GM19324 (cell line): ENCODE measurements around the gene RPS24.
"Not testable (repeated sequence)": the region's sequence is repeated elsewhere in the genome, so short reads cannot be mapped to it uniquely, and the experiment has no call there.

Source experiments
- ATAC-seq: cut with Tn5 transposase; IDR thresholded peaks from one replicate; pipeline ENCODE4 v1.9.1; 2021; ENCODE audit warnings: mild to moderate bottlenecking, moderate library complexity; ENCODE audit not compliant: unreplicated experiment, low FRiP score

The RPS24 gene

DNA sequence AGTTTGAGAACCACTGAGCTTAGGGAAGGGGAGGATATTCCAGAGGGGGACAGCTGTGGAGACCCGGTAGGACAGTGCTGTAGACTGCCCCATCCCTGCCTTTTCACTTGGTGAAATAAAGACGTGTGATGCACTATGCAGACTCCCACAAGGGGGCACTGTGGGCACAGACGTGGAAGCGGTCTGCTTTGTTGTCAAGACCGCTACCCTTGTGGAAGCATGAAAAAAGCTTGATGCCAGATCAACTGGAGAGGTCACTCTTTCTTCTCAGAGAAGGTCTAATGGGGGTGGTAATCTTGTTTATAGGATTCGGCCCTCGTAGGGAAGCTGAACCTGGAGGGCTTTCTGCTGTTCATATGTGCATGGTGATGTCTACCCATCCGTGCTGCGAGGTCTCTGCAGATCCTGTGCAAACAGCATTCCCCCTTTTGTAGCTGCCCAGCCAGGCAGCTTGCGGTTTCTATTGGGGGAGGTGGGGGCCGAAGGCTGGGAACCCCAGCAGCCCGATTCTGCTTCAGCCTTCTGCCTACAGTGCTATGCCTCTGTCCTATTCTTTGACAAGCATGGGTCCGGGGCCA, 13.7 kb downstream of the RPS24 start:
- no peak for ATAC-seq

DNA sequence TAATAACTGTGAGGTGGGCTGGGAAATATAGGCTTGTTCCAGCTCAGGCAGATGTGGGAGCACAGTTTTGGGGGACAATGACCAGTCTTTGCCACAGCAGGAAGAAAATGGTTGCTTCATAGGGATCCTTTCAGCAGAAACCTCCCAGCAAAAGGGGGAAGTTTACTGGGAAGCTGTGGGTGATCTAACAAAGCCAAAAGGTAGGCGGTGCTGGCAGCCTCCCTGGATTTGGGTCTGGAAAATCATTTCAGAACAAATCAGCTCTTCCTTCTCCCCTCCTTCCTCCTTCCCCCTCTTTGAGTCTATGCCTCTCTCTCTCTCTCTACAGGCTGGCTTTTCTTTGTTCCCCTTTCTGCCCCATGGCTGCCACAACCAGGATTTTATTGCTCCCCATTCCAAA, 16.2 kb downstream of the RPS24 start:
- no peak for ATAC-seq

DNA sequence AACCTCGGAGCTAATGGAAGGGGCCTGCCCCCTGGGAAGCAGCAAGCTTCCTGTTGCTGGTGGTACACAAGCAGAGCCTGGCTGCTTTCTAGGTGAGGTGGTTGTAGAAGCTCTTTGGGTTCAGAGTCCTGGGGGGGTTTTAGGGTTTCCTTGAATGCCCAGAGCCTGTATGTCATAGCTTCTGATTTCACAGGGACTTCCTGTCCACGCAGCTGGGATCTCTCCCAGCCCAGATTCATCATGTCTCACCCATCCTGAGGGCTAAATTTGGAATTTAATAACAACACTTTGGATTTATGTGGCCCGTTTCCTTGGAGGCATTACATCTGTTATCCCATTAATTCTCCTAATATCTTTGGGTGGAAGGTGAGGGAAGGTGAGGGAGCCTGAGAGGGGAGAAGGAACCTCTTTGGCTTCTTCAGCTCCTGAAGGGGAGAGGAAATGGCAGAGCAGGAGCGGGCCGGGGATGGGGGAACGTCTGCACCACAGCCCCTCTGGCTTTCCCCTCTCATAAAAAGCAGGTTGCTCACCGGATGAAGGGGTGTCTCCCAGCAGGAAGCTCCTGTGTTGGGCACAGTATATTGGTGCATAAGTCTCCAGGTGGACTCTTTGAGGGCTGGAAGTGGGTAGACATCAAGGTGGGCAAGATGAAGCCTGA, 19.7 kb downstream of the RPS24 start:
- ATAC-seq, result no peak

DNA sequence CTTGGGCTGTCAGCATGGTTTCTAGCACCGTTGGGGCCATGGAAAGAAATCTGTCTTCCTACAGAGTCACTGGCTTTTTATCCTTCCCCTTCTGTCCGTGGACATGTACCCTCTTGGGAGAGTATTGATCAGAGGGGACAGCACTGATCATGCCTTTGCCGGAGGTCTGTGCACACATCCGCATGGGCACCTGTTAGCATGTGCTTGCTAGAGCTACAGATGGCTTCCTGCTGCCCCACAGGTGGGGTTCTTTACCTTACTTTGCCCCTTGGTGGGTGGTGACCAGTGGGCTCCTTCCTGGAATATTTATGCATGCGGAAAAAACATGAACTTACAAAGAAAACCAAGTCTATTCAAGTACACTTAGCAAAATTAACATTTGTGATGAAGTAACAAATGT, 24.9 kb downstream of the RPS24 start:
- ATAC-seq, result no peak

DNA sequence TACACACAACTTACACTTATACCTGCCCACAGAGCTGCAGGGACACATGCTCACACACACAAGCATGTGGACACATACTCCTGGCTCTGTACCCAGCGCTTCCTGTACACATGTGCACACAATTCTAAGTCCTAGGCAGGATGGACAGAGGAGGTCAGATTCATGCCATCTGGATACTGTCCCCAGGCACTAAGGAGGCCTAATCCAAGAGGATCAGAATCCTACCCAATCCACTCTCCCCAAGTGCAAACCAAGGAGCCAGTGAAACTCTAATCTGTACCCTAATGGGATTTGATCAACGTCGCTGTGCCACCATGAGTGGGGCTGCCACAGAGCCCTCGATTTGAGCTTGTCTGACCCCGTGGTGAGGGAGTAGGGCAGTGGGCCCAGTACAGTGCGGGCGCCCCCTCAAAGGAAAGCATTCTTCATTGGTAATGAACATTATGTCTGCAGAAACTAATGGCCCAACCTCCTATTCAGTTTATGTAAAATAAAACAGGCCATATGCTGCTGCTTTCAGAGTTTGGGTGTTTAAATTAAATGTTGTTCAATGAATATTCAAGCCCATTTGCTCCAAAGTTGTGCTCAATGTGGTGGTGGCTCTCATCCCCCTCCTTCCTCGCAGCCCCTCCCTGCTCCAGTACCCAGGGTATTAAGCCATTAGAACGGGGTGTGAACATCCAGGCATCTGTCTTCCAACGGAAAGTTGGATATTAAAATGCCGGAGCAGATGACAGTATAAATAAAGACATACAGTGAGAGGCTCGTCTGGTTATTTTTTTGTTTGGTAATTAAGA, 26.4 kb downstream of the RPS24 start:
- ATAC-seq, result no peak

DNA sequence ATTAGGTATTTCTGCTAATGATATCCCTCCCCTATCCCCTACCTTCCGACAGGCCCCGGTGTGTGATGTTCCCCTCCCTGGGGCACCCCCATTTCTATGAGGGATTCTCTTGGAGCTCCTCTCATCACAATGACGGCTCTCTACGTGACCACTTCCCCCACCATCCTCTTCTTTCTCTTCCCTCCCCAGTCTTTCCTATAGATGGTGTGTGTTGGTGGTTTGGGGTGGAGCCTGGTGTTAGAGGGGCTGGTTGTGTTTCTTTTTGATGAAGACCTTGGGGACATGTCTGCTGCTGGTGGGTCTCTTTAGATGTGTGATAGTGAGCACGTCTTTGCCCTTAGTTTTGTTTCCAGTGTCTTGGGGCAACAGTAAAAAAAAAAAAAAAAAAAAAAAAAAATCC, 28.6 kb downstream of the RPS24 start:
- no peak for ATAC-seq

DNA sequence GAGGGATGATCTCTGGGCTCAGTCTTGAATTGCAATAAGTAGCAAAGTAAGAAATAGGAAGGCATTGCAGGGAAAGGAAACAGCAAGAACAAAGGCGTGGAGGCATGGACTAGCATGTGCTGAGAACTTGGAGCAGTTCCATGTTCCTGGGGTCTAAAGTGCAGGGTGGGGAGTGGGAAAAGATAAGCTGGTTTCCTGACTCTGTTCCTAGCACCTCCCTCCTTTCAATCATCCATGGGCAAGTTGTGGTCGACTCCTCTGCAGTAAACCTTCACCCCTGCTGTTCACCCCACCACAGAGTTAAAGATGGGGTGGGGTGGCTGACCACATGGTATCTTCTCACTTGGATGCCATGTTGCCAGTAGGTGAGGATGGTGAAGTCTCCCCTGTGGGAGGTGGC, 29.6 kb downstream of the RPS24 start:
- ATAC-seq, result no peak

DNA sequence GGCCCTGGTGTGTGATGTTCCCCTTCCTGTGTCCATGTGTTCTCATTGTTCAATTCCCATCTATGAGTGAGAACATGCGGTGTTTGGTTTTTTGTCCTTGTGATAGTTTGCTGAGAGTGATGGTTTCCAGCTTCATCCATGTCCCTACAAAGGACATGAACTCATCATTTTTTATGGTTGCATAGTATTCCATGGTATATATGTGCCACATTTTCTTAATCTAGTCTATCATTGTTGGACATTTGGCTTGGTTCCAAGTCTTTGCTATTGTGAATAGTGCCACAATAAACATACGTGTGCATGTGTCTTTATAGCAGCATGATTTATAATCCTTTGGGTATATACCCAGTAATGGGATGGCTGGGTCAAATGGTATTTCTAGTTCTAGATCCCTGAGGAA, 31.3 kb downstream of the RPS24 start:
- ATAC-seq, result not testable (repeated sequence)

DNA sequence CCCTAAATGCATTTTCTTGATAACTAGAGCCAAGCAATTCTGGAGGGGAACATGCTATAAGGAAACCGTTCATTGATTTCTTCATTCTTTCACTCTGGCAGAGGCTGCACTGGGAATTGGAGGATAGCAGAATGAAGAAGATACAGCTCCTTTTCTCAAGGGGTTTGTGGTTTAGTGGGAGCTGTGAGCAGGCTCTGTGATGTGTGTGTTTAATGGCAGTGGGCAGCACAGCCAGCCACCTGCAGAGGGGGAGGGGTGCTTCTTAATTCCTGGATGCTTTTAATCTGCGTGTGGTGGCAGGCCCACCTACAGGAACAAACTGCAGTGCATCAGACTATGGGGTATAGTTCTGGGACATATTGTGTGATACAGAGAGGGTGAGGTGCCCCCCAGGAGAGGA, 31.9 kb downstream of the RPS24 start:
- ATAC-seq, result no peak

DNA sequence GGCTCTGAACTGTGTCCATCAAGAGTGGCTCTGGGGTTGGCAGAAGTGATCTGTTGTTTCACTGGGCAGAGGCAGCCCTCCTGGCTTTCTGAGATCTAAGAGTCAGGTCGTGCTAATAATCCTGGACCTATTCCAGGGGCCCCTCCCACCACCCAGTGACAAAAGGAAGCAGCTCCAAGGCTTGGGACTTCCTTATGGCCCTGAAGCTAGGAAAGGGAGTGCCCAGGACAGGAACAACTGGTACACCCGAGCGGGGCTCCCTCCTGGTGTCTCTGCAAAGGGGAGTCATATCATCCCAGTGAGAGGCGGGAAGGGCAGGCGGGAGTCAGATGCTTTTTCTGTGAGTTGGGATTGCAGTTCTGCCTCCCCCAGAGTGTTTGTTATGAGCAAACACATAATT, 32.3 kb downstream of the RPS24 start:
- ATAC-seq, result no peak

DNA sequence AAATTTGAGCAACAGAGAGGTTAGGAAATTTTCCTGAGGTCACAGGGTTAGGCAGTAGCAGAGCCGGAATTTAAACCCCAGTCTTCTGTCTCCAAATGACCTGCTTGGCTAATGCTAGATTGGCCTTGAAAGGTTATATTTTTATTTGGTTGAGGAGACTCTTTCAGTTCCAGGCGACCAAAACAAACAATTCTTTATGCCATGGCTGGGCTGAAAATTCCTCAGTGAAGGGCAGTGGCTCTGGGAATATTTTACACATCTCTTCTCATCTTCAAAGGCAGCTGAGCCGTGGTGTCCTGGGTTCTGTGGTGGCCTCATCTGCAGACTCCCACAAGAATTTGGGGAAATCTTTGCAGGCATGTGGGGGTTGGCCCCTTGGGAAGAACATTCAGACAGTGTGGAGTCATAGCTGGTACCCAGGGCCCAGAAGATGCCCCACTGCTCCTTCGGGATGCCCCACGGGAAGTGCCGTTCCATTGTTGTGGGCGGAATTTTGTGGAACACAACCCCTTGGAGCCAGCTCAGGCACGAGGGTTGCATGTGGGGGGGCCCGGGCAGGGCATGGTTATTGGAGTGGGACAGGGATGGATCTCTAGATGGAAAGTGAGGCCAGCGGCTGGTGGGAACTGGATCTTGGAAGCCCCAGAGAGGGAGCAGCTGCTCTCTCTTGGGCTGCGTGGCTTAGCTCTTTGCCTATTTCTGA, 33.2 kb downstream of the RPS24 start:
- no peak for ATAC-seq

DNA sequence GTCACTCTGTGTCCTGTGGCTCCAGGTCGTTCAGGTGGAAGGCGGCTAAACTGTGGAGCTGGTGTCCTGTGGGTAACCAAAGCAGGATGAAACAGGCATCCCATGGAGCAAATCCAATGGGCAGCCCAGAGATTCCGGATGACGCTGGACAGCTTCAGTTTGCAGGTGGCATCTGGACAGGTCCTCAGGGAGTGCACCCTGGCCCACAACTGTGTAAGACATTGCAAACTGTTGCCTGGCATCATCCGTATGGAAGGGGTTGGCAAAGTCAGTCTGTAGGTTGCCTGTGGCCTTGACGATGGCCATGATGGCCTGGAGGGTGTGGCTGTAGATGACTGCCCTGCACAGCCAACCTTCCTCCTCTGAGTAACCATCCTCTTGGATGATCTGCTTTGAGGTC, 35.5 kb downstream of the RPS24 start:
- no peak for ATAC-seq

DNA sequence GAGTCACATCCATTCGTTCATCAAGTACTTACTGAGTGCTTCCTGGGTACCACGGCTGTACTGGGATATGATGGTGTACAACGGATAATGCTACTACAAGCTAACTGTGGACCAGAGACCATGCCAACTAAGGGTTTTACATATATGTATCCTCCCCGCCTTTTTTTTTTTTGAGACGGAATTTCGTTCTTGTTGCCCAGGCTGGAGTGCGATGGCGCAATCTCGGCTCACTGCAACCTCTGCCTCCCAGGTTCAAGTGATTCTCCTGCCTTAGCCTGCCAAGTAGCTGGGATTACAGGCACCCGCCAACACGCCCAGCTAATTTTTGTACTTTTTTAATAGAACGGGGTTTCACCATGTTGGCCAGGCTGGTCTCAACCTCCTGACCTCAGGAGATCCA, 36.4 kb downstream of the RPS24 start:
- ATAC-seq, result not testable (repeated sequence)

DNA sequence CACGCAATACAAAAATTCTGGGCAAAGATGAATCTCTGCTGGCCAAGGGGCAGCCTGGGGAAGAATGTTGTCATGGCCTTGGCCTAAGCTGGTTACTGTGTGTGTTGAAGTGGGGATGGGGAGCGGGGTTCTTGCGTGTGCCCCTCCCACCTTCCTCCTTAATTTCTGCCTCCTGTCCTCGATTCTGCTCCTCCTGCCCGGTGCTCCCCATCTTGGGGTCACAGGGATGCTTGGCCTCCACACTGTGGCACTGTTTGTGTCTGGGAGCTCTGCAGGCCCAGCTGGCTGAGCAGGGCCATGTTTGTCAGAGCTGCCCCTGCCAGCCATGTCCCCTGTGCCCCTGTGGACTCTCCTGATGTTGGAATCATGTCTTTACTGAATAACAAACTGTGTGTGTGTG, 37.1 kb downstream of the RPS24 start:
- no peak for ATAC-seq

DNA sequence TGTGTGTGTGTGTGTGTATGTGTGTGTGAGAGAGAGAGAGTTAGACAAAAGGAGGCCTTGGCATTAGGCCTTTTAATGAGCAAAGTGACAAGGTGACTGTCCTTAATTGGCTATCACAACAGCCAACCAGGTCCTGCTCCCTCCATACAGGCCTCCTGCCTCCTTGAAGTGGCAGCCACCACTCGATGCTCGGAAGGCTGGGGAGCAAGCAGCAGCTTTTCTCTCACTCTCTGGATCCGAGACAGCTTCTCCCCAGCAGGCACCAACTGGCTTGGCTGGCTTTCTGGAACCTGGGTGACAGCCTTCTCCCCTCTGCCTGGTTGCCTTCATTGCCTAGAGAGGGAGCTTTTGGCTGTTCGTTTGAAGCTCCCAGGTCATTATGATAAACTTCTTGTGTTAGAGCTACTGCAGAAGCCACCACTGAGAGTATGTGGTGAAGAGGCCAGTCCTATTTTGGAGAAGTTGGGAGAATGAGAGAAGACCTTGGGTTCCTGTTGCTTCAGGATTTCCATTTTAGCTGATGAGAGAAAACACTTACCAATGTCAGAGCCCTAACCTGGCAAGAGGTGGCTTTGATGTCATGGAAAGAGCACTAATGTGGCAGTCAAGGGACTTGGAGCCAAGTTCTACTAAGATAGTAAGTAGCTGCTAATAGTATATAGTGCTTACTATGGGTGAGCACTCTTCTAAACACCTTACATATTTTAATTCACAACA, 37.6 kb downstream of the RPS24 start:
- no peak for ATAC-seq

DNA sequence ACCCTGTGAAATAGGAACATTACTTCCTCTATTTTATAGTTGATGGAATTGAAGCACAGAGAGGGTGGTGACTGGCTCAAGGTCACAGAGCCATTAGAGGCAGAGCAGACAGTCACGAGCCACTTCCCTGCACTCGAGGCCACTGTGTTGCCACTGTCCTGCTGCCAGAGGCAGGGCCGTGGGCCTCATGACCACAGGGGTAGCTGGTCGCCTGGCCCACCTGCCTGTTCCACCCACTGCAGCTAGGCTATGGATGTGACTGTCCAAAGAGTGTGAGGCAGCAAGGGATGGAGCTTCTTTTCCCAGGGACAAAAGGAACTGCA, 38.2 kb downstream of the RPS24 start:
- no peak for ATAC-seq

DNA sequence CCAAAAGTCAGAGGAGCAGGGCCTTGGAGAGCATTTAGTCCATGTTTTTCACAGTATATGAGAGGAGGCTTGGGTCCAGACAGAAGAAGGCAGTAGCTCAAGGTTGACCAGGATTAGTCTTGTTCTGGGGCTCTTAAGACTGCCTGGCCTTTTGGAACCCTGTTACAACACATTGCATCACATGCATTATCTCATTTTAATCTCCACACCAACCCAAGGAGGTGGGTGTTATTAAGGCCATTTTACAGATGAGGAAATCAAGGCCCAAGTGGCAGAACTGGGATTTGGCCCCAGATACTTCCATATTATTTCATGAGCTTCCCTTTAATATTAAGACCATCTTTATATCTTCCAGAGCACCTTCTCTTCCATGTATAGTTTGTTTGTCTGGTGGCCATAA, 38.8 kb downstream of the RPS24 start:
- ATAC-seq, result no peak

DNA sequence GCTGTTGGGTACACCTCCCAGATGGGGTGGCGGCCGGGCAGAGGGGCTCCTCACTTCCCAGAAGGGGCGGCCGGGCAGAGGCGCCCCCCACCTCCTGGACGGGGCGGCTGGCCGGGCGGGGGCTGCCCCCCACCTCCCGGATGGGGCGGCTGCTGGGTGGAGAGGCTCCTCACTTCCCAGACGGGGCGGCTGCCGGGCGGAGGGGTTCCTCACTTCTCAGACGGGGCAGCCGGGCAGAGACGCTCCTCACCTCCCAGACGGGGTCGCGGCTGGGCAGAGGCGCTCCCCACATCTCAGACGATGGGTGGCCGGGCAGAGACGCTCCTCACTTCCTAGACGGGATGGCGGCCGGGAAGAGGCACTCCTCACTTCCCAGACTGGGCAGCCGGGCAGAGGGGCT, 42.1 kb downstream of the RPS24 start:
- not testable (repeated sequence) for ATAC-seq

DNA sequence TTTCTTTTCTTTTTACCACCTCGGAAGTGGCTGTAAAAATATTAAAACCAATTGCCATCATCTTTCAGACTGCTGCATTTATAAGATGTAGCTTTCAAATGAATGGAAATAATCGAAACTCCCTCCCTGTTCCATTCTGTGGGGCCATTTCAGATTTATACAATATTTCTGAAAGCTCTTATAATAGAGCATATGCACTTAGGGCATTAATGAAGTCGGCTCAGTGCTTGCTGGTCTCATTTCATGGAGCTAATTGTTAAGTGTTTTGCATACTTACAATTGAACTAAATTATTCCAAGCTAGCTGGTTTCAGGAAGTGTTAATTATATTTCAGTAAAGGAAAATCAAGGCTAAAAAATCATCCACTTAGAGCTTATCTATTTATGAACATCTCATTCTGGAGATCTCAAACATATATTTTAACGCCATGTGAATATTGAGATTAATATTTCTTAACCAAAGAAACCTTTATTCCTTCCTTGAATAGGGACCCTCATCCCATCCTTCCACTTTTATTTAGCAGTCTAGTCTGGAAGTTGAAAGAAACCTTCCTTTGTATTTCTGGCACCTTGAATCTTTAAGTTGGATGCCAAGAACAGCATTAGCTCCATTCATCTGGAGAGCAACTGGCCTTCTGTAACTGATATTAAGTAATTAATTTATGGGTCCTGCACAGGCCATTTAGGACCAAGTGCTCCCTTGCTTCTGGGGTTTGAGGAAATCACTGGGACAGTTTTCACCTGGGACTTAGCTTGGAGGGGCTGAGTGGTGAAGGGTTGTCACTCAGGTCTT, 45.1 kb downstream of the RPS24 start:
- no peak for ATAC-seq

DNA sequence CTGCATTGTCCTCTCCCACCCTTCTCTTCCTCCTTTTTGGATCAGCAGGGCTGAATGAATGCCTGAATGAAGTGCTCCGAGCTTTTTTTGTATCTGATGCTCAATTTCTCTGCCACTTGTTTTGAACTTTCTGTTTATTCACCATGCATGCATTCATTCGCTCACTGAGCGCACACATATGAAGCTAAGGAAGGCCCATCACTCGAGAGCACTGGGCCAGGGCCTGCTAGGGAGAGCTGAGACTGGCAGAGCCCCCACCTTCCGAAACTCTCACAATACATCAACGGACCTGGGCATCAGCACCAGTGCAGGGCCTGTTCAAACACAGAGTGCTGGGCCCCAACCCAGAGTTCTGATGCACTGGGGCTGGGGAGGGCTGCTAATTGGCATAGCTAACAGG, 45.7 kb downstream of the RPS24 start:
- no peak for ATAC-seq
